Gastroesophageal sphincter (tissue), 4 donors: ENCODE results near the gene CPT1A. TPM values are rescaled to one million over a fixed set of nuclear protein-coding genes. Genes with fewer than 3 reads are reported as not detected.
A peak's percentile ranks its signal among the peaks of the same experiment; 100 is the strongest.

Experiments used
- ATAC-seq: fragments of 150-250 bp; one replicate; pipeline ENCODE4 v1.9.1; 2016; ENCODE audit warnings: mild to moderate bottlenecking, moderate library complexity
- H3K27ac ChIP-seq, 4 donors: fragments of 200-600 bp; sonication (generic) in 3 of 4; 1 replicate in 3 of 4; 2 replicates in 1 of 4; pipeline ENCODE4 v1.5.1; 2016 to 2019
- H3K27me3 ChIP-seq: fragments of 200-600 bp; sonication (generic); one replicate; pipeline ENCODE4 v1.5.1; 2019
- H3K36me3 ChIP-seq, 2 donors: fragments of 200-600 bp; sonication (generic); one replicate each; pipeline ENCODE4 v1.5.1; 2019; ENCODE audit warnings: control low read depth in 1 of 2
- H3K4me1 ChIP-seq, 3 donors: fragments of 200-600 bp; sonication (generic); 1 replicate in 2 of 3; 2 replicates in 1 of 3; pipeline ENCODE4 v1.5.1; 2016 to 2019; ENCODE audit warnings: control low read depth in 2 of 3
- H3K4me3 ChIP-seq, 2 donors: fragments of 200-600 bp; sonication (generic); one replicate each; pipeline ENCODE4 v1.5.1; 2019; ENCODE audit warnings: mild to moderate bottlenecking in 1 of 2, moderate library complexity in 1 of 2
- H3K9me3 ChIP-seq, 3 donors: fragments of 200-600 bp; sonication (generic); one replicate each; pipeline ENCODE4 v1.5.1; 2017 to 2019; ENCODE audit warnings: control low read depth in 2 of 3
- CTCF ChIP-seq, 4 experiments: fragments of 200-600 bp in 2 of 4; fragments of 450-650 bp in 2 of 4; sonication (generic) in 1 of 4; IDR thresholded peaks; one replicate each; pipeline ENCODE4 v1.5.1; 2017 to 2019; ENCODE audit warnings: antibody characterized with exemption in 4 of 4, mild to moderate bottlenecking in 2 of 4, moderate library complexity in 2 of 4
- EP300 ChIP-seq: sonication (generic); formaldehyde crosslinking; IDR thresholded peaks from one replicate; pipeline ENCODE4 v1.6.1; 2017; ENCODE audit warnings: antibody characterized with exemption, mild to moderate bottlenecking
- POLR2A ChIP-seq, 2 donors: fragments of 450-650 bp; IDR thresholded peaks; one replicate each; pipeline ENCODE4 v1.6.1; 2017; ENCODE audit warnings: antibody characterized with exemption in 2 of 2, mild to moderate bottlenecking in 2 of 2, moderate library complexity in 1 of 2
- POLR2AphosphoS5 ChIP-seq: sonication (generic); formaldehyde crosslinking; IDR thresholded peaks from one replicate; pipeline ENCODE4 v1.6.1; 2017; ENCODE audit warnings: antibody characterized with exemption
- WGBS, 2 donors: methylation state at CpG; one replicate each; pipeline ENCODE4 v1.1.5; 2018; ENCODE audit warnings: low coverage in 1 of 2; 5-methylcytosine and 5-hydroxymethylcytosine counted together
- total RNA-seq, 4 donors: library from RNA; depleted of rRNA; stranded (reverse); fragments of >200 nt; gene quantifications; one replicate each; pipeline ENCODE4 v1.1.0, GENCODE V29; 2016

CPT1A gene
- total RNA-seq, 4 donors from 2014 or later: 33.4 to 103 (median 74.7) TPM

GRCh38 chr11:68759991-68760390, 81.7 kb downstream of the CPT1A start:
- Histone ChIP-seq H3K27ac (no peak overlapping the region), H3K4me1 (no peaks in the 10 kb centered on the region), H3K36me3 (peaks cover 0 to 99% of the 10 kb centered on the region in 2 donors), H3K9me3 (no peaks in the 10 kb centered on the region), H3K4me3 (no peak overlapping the region), H3K27me3 (no peaks in the 10 kb centered on the region)
- no peak for TF ChIP-seq EP300
- TF ChIP-seq POLR2AphosphoS5: no peak
- TF ChIP-seq POLR2A (IDR thresholded peaks at IDR 0.05): no peak
- no peak for TF ChIP-seq CTCF (IDR thresholded peaks at IDR 0.05)
- ATAC-seq: no peak
- WGBS, 2 donors: 78 to 87% methylated on average over 5 to 14 of the region's 15 CpGs

DNA sequence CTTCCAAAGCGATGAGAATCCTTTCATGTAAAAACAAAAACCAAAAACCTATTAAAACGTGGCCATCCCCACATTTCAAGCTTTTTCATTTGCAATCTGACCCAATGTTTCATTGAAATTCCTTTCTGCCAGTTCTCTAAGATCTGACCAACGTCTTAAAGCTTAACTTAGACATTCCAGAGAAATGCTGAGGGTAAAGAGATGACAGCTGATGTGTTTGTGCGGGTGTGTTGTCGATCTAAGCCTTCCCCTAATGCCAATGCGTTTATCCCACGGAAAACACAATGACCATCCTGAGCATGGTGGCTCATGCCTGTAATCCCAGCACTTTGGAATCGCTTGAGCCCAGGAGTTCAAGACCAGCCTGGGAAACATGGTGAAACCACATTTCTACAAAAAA, 84.0 kb downstream of the CPT1A start:
- no peaks in the 10 kb centered on the region for H3K27me3 ChIP-seq
- H3K27ac ChIP-seq: no peak overlapping the region
- H3K4me1 ChIP-seq: no peaks in the 10 kb centered on the region
- no peak overlapping the region for H3K4me3 ChIP-seq
- H3K9me3 ChIP-seq: no peaks in the 10 kb centered on the region
- peaks cover 0 to 88% of the 10 kb centered on the region in 2 donors for H3K36me3 ChIP-seq
- TF ChIP-seq CTCF (IDR thresholded peaks at IDR 0.05): no peak
- no peak for TF ChIP-seq POLR2A (IDR thresholded peaks at IDR 0.05)
- TF ChIP-seq POLR2AphosphoS5: no peak
- TF ChIP-seq EP300: no peak
- WGBS, 2 donors: 78 to 87% methylated on average over 8 of the region's 8 CpGs
- no peak for ATAC-seq

GRCh38 chr11:68756171-68756766, 85.4 kb downstream of the CPT1A start:
- peaks cover 0 to 73% of the 10 kb centered on the region in 2 donors for H3K36me3 ChIP-seq
- TF ChIP-seq EP300 (no peak), POLR2AphosphoS5 (no peak), POLR2A (IDR thresholded peaks at IDR 0.05) (no peak), CTCF (IDR thresholded peaks at IDR 0.05) (no peak)
- H3K27ac ChIP-seq: no peak overlapping the region
- no peak overlapping the region for H3K4me3 ChIP-seq
- H3K27me3 ChIP-seq: no peaks in the 10 kb centered on the region
- ATAC-seq: no peak
- H3K9me3 ChIP-seq: no peaks in the 10 kb centered on the region
- 90% methylated on average over 7 to 9 of the region's 12 CpGs for WGBS, 2 donors
- peaks cover 0 to 8% (median 5%) of the 10 kb centered on the region in 3 donors for H3K4me1 ChIP-seq

- Histone ChIP-seq H3K36me3 (peaks cover 0 to 43% of the 10 kb centered on the region in 2 donors), H3K27me3 (no peaks in the 10 kb centered on the region), H3K27ac (no peak overlapping the region), H3K4me3 (no peak overlapping the region), H3K4me1 (peaks cover 0 to 20% (median 13%) of the 10 kb centered on the region in 3 donors), H3K9me3 (no peaks in the 10 kb centered on the region)
- no peak for ATAC-seq
- 68 to 81% methylated on average over 6 to 8 of the region's 9 CpGs for WGBS, 2 donors
- no peak for TF ChIP-seq CTCF (IDR thresholded peaks at IDR 0.05)
- TF ChIP-seq POLR2AphosphoS5: no peak
- no peak for TF ChIP-seq EP300
- TF ChIP-seq POLR2A (IDR thresholded peaks at IDR 0.05): no peak
These were observed 88.4 kb downstream of the CPT1A start for GRCh38 chr11:68753300-68753699.

- 4% methylated on average over 7 of the region's 42 CpGs; no CpG with 5 or more reads in 1 of the 2 donors for WGBS, 2 donors
- ATAC-seq: peak; percentile 75
- H3K27ac ChIP-seq: peak within 1 kb of the TSS in 2 of 4 donors; percentile 21 to 52
These were observed 90.3 kb downstream of the CPT1A start, which contains the start of gene TESMIN for GRCh38 chr11:68751331-68751856. TESMIN (minus strand) TSS chr11:68751520; CDS start chr11:68750660, 860 bp downstream.

More at GRCh38 chr11:68751331-68751856, 90.3 kb downstream of the CPT1A start, which contains the start of gene TESMIN:
- TF ChIP-seq CTCF (IDR thresholded peaks at IDR 0.05): no peak
- no peak for TF ChIP-seq POLR2A (IDR thresholded peaks at IDR 0.05)
- no peak for TF ChIP-seq EP300
- H3K4me1 ChIP-seq: peaks cover 0 to 20% (median 13%) of the 10 kb centered on the region in 3 donors
- peak within 1 kb of the TSS; percentile 15 to 54 for H3K4me3 ChIP-seq
- peaks cover 0 to 24% of the 10 kb centered on the region in 2 donors for H3K36me3 ChIP-seq
- H3K27me3 ChIP-seq: no peaks in the 10 kb centered on the region
- H3K9me3 ChIP-seq: no peaks in the 10 kb centered on the region
